NB4 (cell line): Measurements from ENCODE around the gene ZNF354B.

Source experiments
- CTCF ChIP-seq: IDR thresholded peaks from one replicate; pipeline ENCODE4 v1.5.1; 2012; ENCODE audit warnings: low read depth, low read length
- MAX ChIP-seq: IDR thresholded peaks from 2 replicates; pipeline ENCODE4 v1.6.1; 2011; ENCODE audit warnings: low read depth, low read length
- MYC ChIP-seq: IDR thresholded peaks from 2 replicates; pipeline ENCODE4 v1.6.1; 2011; ENCODE audit warnings: low read depth, low read length
- POLR2A ChIP-seq: IDR thresholded peaks from 2 replicates; pipeline ENCODE4 v1.6.1; 2011; ENCODE audit warnings: mild to moderate bottlenecking; ENCODE audit not compliant: insufficient read length; ENCODE audit errors: extremely low read depth

- TF ChIP-seq CTCF (no peak), POLR2A (no peak), MAX (no peak), MYC (no peak)
Measured at GRCh38 chr5:178820001-178820400, 39.8 kb upstream of the ZNF354B start.
